ENCODE results near the gene MST1. TPM values are rescaled to one million over a fixed set of nuclear protein-coding genes. Genes with fewer than 3 reads are reported as not detected.
A peak's percentile ranks its signal among the peaks of the same experiment; 100 is the strongest.
"Not testable (repeated sequence)": the region's sequence is repeated elsewhere in the genome, so short reads cannot be mapped to it uniquely, and the experiment has no call there.

MST1 gene
- total RNA-seq, 1 donor from 2014 or later: 838 TPM

DNA sequence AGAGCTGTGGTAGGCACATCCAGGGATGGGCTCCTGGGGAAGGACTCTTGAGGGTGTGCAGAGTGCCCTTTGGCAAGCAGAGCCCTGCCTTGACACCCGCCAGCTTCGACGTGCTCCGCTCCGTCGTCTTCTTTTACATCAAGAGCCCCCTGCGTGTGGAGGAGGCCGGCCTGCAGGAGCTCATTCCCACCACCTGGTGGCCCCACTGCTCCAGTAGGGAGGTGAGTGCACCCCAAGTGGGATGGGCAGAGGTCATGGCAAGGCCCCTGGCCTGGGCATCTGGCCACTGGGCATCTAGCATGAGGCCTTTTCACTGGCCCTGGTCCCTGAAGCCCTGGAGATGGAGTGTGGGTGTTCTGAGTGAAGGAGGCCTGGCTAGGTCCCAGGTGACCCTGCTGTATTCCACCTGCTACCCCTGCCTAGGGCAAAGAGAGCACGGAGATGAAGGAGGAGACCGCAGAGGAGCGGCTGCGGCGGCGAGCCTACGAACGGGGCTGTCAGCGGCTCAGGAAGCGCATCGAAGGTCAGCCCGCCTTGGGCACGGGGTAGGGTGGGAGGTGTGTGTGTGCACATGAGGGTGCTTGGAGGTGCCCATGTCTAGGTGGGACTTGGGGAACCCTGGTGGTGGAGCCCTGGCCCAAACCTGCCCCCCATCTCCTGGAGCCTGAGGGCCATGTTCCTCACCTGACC is 12.3 kb upstream of the MST1 start:
- DNase-seq (ENCODE audit: low spot score) (no peak), ATAC-seq (peak; percentile 51)

DNA sequence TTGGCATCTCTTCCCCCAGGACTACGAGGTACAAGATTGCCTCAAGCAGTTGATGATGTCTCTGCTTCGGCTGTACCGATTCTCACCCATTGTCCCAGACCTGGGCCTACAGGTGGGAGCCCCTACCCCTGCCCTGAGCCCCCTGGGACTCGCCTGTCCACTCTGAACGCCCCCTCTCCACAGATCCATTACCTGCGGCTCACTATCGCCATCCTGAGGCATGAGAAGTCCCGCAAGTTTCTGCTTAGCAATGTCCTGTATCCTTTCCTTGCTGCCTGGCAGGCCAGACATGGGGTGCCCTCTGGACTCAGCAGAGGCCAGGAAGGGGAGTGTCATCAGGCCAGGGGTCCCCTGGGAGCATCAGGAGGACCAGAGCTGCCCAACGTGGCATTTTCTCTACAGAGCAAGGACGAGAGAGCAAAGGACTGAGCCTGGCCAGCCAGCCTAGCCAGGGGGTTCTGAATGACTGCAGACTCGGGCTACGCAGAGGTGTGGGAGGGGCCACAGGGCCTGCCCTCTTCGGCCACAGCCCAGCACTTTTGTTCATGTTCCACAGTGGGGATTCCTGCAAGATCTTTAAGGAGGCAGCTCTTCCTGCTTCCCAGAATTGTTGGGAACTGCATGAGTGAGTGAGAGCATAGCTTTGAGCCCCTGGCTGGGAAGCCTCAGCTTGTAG is 11.3 kb upstream of the MST1 start:
- ATAC-seq: no peak
- DNase-seq (ENCODE audit: low spot score): no peak

DNA sequence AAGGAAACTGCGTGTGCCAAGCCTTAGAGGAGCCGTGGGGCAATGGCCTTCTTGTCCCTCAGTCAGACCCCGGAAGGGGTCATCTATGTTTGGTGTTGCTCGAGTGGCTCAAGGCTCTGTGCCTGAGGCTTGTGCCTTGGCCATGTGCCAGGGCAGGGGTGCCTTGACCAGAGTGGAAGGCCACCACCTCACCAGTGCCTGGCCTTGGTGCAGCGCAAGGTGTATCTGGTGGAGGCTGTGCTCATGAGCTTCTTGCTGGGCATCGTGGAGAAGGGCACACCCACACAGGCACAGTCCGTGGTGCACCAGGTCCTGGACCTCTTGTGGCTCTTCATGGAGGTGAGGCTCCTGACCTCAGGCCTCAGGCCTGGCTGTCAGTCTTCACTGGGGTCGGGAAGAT is 10.7 kb upstream of the MST1 start:
- no peak for ATAC-seq
- DNase-seq (ENCODE audit: low spot score): no peak

DNA sequence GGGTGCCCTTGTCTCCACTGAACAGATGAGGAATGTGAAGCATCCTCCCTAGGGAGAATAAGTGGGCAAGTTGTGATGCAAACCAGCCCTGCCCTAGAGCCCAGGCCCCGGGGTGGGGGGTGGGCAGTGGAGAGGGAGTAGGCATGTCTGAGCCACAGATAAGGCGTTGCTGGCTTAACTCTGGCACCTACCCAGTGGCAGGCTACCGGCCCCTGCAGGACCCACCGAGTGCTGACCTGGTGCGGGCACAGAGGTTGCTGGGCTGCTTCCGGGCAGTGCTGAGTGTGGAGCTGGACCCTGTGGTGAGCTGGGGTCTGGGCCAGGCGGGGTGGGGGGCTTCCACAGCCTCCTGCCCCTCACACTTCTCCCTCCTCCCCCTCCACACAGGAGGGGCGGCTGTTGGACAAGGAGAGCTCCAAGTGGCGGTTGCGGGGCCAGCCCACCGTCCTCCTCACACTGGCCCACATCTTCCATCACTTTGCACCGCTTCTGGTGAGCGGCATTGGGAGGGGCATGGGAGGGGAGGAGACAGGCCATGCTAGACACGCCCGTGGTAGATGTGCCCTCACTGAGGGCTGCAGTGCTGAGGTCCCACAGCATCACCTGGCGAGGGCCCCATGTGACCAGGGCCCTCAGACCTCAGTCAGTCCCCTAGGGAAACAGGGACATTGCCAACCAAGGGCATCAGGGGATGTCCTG is 10.2 kb upstream of the MST1 start:
- ATAC-seq: no peak

DNA sequence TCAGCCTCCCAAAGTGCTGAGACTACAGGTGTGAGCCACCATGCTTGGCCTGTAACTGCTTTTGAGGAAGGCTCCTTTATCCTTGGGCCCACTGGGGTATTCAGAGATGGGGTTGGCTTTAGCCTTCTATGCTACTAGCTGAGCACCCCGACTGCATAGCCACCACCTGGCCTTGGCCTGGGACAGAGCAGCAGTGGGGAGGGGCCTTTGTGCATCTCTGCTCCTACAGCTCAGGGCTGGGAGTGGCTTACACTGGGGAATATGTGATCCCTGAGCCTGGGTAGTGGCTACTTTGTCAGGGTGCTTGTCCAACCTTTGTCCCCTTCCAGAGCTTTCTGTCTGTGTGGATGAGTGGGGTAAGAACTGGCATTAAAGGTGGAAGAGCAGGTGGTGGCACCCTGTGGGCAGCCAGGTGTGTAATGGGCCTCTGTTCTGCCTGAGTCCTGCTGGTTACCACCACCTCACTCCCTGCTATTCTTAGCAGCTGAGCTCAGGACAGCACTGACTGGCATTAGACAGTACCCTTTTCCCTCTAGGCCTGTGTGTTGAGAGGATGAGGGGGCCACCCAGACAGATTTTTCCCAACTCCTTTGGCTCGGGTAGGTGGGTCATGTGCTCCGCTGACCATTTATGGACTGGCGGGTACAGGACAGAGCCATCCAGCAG is 6.2 kb upstream of the MST1 start:
- ATAC-seq: peak; percentile 36
- DNase-seq (ENCODE audit: low spot score): not testable (repeated sequence)

More for the DNA sequence above, 10.2 kb upstream of the MST1 start:
- no peak for DNase-seq (ENCODE audit: low spot score)

DNA sequence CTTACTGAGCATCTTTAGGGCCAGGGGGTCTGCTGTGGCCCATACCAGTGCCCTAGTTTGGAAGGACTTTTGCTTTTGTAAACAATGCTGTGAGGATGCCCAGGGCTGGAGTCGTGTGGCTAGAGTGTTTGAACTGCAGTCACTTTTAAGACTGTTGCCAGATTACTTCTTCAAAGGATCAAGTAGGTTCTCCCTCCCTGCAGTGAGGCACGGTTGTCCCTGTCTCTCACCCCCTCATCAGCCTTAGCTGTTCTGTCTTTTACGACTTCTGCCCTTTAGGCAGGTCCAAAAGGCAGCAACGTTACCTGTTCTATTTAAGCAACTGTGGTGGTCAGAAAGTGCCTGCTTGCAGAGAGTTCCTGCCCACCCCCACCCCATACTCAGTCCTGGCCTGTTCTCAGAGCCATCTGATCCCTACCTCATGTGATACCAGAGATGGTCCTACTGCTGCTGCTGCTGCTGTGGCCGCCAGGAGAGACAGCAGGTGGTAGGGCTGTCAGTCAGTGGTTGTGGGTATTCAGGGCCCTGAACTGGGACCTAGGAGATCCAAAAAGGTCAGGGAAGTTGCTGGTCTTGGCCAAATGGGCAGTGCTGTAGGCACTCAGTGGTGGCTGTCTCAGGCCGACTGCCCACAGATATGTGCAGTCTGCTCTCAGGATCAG is 5.3 kb upstream of the MST1 start:
- ATAC-seq; DNase-seq (ENCODE audit: low spot score): not testable (repeated sequence)

DNA sequence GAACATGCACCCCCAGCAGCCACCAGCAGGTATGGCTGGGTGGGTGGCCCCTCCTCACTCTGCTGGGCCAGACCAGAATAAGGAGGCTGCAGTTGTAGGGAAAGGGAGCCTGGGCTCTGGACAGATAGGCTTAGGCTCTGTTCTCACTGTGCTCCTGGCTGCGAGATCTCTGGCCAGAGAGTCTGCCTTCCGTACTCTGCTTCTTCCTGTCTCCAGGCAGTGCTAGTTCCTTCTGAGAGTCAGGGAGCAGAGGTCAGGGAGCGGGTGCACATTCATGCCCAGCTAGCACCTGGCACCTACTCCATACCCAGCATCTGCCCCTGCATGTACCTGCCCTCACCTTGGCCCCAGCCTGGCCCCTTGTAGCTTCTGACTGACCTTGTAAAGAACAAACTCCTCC is 2.2 kb upstream of the MST1 start:
- not testable (repeated sequence) for DNase-seq (ENCODE audit: low spot score); ATAC-seq

DNA sequence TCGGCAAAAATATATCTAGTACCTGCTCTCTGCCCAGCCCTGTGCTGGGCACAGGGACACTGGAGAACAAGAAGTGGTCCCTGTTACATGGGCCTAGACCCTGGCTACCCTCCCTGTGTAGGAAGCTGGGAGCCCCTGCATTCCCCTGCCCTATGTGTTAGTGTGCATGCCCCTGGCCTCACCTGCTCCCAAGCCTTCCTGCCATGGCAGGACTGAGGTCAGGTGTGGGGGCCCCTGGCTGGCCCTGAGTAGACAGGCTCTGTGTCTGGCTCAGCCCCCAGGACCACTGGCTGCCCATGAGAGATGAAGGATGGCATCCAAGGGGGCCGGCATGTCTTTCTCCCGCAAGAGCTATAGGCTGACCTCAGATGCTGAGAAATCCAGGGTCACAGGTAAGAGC is 1.6 kb upstream of the MST1 start:
- DNase-seq (ENCODE audit: low spot score); ATAC-seq: not testable (repeated sequence)

DNA sequence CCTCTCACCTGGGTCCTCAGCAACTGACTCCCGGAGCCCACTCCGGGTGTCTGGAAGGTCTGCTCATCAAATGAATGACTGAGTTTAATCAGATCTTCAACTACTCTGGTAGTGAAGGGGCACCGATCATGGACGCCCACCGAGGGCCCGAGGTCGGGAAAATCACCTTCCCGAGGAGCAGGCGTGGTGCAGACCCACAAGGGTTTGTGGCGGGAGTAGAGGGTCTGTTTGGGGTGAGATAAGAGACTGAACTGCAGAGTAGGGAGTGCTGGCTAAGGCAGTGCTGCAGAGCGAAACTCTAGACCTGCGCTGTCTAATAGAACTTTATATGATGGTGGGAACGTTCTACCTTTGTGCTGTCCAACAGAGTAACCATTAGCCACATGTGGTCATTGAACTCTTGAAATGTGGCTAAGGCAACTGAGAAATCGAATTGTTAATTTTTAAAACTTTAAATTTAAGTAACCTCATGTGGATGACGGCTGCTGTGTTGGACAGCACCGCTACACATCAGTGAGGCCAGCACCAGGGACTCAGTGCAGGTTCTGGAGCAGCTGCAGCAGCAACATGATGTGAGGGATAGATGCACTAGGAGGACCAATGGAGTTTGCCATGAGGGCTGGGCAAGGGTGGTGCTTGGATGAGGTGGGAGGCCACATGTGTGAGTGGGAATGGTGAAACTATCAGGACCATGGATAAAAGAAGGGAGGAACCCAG is 792 bp upstream of the MST1 start:
- not testable (repeated sequence) for DNase-seq (ENCODE audit: low spot score); ATAC-seq

DNA sequence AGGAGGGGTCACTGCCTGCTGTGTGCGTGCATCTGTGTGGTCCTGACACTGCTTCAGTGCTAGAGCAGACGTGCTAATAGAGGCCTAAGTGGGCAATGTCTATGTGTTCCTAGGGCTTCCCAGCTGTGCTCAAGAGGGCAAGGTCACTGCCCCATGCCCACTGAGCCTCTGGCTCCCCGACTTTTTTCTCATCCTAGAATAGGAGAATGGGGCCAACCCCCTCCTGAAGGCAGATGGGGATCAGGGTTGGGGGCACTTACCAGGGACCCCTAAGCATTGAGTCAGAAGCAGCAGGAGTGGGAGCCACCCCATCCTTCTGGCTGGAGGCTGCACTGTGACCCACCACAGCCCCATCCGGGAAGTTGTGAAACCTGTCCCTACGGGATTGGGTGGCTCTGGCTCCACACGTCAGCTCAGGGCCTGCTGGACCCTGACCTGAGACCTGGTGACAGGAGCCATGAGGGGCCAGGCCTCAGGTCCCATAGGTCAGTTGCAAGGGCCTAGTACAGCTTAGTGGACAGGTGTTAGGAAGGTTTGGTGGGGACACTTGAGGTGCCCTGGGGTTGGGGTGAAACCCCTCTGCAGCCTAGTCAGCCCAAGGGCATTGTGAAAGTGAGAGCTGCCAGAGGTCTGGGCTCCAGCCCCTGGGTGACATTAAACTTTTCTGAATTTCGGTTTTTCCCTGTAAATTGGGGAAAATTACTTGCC is 782 bp downstream of the MST1 start:
- peak; percentile 80 for ATAC-seq
- peak; percentile 90 for DNase-seq (ENCODE audit: low spot score)

DNA sequence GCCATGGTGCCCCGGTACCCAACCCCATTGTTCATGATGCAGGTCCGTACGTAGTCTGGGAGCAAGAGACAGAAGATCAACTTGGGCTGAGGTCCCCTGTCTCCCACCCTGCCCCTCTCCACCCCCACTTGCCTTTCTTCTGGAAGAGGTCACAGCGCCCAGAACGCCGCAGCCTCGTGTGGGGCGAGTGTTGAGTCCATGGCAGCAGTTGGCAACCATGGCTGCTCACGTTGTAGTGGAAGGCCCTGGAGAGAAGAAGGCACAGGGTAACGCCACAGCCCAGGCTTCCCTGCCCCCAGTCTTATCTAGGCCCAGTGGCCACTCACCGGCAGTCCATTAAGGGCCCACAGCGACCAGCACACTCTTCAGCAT is 1.9 kb downstream of the MST1 start:
- DNase-seq (ENCODE audit: low spot score); ATAC-seq: not testable (repeated sequence)

DNA sequence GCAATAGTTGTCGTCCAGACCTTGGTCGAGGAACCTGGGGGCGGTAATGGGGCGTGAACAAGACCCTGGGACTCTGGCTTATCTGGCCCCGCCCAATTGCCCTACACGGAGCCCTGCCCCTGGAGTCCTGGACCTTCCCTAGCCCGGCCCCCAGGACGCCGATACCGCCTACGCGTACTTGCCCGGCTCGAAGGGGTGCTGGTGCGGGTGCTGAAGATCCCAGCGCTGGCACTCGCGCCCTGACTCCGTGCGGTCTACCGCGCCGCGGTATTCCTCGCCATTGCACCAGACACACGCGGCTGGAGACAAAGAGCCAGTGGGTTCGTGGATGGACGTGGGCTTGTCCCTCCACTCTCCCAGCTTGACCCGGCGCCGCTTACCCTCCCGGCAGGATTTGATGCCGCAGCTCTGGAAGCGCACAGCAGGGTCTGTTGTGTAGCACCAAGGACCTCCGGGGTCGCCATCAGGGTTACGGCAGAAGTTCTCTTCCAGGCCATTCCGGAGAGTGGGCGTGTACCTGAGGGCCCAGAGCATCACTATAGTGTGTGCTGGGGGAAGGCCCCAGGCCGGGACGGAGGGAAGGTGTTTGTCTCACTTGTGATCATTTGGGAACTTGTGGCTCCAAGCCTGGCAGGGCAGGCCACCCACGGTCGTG is 2.4 kb downstream of the MST1 start:
- not testable (repeated sequence) for DNase-seq (ENCODE audit: low spot score)
- ATAC-seq: peak; percentile 8

DNA sequence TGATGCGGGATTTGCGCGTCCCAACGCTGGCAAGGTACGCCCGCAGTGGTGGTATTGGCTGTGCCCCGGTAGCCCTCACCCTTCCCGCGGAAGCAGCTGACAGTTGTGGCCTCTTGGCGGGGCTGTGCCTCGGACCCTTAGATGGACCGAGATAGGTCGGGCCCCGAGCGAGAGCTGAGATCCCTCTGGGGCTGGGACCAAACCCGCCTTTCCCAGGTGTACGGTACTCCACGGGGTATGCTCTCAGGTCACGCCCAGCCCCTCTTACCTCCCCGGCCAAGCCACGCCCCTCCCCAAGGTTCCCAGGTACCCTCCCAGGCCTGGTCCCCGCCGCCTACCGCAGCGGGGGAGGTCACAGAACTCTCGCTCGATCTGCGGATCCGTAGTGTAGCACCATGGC is 2.9 kb downstream of the MST1 start:
- DNase-seq (ENCODE audit: low spot score) (peak; percentile 75), ATAC-seq (peak; percentile 4)

DNA sequence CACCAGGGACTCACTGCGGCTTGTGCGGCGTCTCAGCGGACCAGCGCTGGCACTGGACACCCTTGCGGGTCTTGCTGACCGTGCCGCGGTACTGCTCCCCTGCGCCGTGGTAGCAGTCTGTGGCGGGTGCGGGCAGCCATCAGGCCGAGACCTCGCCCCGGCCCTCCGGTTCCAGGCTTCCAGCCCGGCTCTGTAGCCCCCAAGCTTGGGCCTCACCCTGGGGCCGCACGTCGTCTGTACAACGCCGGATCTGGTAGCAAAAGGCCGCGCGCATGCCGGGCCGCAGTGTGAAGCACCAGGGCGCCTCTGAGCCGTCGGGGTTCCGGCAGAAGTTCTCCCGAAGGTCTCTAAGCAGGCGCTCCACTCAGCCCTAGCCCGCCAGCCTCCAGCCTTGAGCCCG is 3.4 kb downstream of the MST1 start:
- ATAC-seq; DNase-seq (ENCODE audit: low spot score): not testable (repeated sequence)

DNA sequence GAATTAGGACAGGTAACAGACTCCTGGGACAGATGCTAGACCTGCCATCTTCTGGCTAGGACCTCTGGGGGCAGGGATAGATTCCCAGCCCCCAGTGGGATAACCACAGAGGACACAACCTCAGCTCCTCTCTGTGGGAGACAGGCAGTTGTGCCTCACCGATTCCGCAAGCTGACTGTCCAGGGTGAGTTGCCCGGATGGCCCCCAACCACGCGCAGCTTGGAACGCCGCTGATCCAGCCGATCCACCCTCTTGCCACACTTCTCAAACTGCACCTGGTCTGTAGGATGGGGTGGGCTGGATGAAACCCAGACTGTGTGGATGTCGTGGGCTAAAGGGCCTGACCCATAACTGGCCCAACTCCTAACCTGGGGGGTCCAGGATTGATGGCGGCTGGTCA is 4.2 kb downstream of the MST1 start:
- not testable (repeated sequence) for DNase-seq (ENCODE audit: low spot score); ATAC-seq

DNA sequence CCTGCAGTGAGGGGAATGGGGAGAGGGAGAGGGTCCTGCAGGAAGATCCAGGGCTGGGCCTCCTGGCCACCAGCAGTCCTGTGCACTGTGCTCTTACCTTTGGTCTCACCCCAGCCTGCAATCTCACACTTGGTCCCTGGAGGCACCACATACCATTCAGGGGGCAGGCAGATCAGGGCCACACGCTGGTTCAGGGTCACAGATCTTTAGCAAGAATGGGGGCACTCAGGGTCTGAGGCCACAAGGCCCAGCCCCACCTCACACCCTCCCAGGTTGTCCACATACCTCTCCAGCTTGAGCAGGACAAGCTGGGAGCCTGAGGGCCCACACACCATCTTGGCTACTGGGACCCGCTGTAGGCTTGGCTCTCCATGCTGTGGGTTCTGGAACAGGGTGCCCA is 4.8 kb downstream of the MST1 start:
- not testable (repeated sequence) for ATAC-seq; DNase-seq (ENCODE audit: low spot score)

DNA sequence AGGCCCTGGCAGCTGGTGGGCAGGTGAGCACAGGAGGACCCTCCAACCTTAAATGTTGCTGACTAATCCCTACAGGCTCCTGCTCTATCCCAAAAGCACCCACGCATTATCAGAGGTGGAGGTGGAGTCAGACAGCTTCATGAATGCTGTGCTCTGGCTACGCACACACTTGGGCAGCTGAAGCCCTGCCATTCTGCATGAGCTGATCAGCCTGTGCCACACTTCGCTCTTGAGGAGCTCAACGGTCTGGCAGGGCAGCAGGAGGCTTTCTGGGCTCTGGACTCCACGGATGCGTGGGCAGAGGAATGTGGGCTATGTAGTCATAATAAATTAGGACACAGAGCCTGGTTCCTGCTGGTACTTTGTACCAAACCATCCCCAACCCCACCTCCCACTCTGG is 6.1 kb downstream of the MST1 start:
- no peak for DNase-seq (ENCODE audit: low spot score)
- no peak for ATAC-seq

DNA sequence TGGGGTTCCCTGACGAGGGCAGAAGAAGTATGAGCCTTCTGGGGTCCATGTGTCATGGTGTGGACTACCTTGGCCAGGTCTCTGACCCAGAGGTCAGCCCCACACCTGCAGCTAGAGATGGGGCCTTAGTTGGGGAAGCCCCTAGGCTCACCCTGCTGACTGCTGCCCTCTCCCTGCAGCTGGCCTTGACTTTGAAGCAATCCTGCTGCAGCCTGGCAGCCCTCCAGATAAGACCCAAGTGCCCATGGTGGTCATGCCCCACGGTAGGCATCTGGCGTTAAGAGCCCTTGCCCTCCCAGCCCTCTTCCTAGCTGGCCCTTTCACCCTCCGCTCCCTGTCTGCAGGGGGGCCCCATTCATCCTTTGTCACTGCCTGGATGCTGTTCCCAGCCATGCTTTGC is 7.7 kb downstream of the MST1 start:
- ATAC-seq: no peak
- no peak for DNase-seq (ENCODE audit: low spot score)

DNA sequence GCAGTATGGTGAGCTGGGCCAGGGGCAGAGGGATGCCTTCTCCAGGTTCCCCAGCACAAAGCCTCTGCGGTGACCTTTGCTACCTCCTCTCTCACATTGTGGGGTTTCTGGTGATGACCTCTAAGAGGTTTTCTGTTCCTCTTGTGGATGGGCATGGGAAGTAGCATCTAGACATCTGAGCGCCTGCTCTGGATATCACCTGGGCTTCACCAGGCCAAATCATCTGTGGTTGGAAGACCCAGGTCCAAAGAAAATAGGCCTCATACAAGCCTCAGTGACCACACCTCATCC is 8.1 kb downstream of the MST1 start:
- DNase-seq (ENCODE audit: low spot score) (no peak), ATAC-seq (no peak)
